GM23248 (cell line): ENCODE measurements around the gene SHROOM3. TPM values are rescaled to one million over a fixed set of nuclear protein-coding genes. Genes with fewer than 3 reads are reported as not detected.

ENCODE experiments used
- DNase-seq: peaks from one replicate; pipeline ENCODE4 v3.0.0-alpha.2; 2015
- H2AFZ ChIP-seq: fragments of 200-600 bp; sonication (generic); 2 replicates; pipeline ENCODE4 v1.6.1; 2016; ENCODE audit warnings: antibody characterized with exemption
- H3F3A ChIP-seq: fragments of 200-600 bp; sonication (generic); 2 replicates; pipeline ENCODE4 v1.6.1; 2016; ENCODE audit warnings: mild to moderate bottlenecking, antibody characterized with exemption, mixed run types; ENCODE audit not compliant: insufficient read depth
- H3K27ac ChIP-seq: fragments of 200-600 bp; sonication (generic); 2 replicates; pipeline ENCODE4 v1.5.1; 2016; ENCODE audit warnings: mild to moderate bottlenecking
- H3K27me3 ChIP-seq: fragments of 200-600 bp; sonication (generic); replicated peaks from 2 replicates; pipeline ENCODE4 v1.6.1; 2016; ENCODE audit warnings: mild to moderate bottlenecking; ENCODE audit not compliant: insufficient read depth
- H3K36me3 ChIP-seq: fragments of 200-600 bp; sonication (generic); 2 replicates; pipeline ENCODE4 v1.6.1; 2016; ENCODE audit warnings: low read depth, mild to moderate bottlenecking
- H3K4me1 ChIP-seq: fragments of 200-600 bp; sonication (generic); 2 replicates; pipeline ENCODE4 v1.6.1; 2016; ENCODE audit warnings: mild to moderate bottlenecking; ENCODE audit not compliant: insufficient read depth
- H3K4me2 ChIP-seq: fragments of 200-600 bp; sonication (generic); one replicate; pipeline ENCODE4 v1.6.1; 2016; ENCODE audit warnings: mild to moderate bottlenecking; ENCODE audit not compliant: unreplicated experiment
- H3K4me3 ChIP-seq: fragments of 200-600 bp; sonication (generic); 2 replicates; pipeline ENCODE4 v1.5.1; 2016; ENCODE audit warnings: mild to moderate bottlenecking
- H3K79me2 ChIP-seq: fragments of 200-600 bp; sonication (generic); 2 replicates; pipeline ENCODE4 v1.6.1; 2016; ENCODE audit warnings: mild to moderate bottlenecking; ENCODE audit not compliant: insufficient read depth
- H3K9ac ChIP-seq: fragments of 200-600 bp; sonication (generic); 2 replicates; pipeline ENCODE4 v1.6.1; 2016; ENCODE audit warnings: mild to moderate bottlenecking
- H3K9me2 ChIP-seq: fragments of 200-600 bp; sonication (generic); 2 replicates; pipeline ENCODE4 v1.6.1; 2016; ENCODE audit warnings: mixed run types, mild to moderate bottlenecking, moderate library complexity; ENCODE audit not compliant: insufficient read depth
- H3K9me3 ChIP-seq: fragments of 200-600 bp; sonication (generic); one replicate; pipeline ENCODE4 v1.6.1; 2017; ENCODE audit warnings: low read depth
- H4K20me1 ChIP-seq: fragments of 200-600 bp; sonication (generic); 2 replicates; pipeline ENCODE4 v1.6.0; 2016; ENCODE audit not compliant: insufficient read depth
- EZH2 ChIP-seq: fragments of 200-600 bp; sonication (generic); IDR thresholded peaks from 2 replicates; pipeline ENCODE4 v1.6.1; 2018; ENCODE audit warnings: antibody characterized with exemption, mild to moderate bottlenecking; ENCODE audit not compliant: insufficient read depth, poor library complexity, severe bottlenecking
- EZH2phosphoT487 ChIP-seq: fragments of 200-600 bp; sonication (generic); IDR thresholded peaks from 2 replicates; pipeline ENCODE4 v1.6.1; 2018; ENCODE audit warnings: antibody characterized with exemption, moderate library complexity, mild to moderate bottlenecking, low read depth; ENCODE audit not compliant: insufficient read depth
- WGBS, 2 experiments: methylation state at CpG; one replicate each; pipeline ENCODE4 v1.1.6; 2015 to 2017; ENCODE audit warnings: low lambda C conversion rate in 2 of 2, low coverage in 1 of 2; ENCODE audit errors: missing lambda C conversion rate in 2 of 2; 5-methylcytosine and 5-hydroxymethylcytosine counted together
- in situ Hi-C: fragments of 300-500 bp; cut with MboI; formaldehyde crosslinking; loops from 2 replicates; pipeline ENCODE4 v1.15.0; 2020
- polyA plus RNA-seq: library from polyadenylated mRNA; unstranded; fragments of >200 nt; fragmentation: Nextera tagmentation; extraction: Ambion mirVana; gene quantifications from 2 replicates; pipeline ENCODE4 v1.2.1, GENCODE V29; 2016
- total RNA-seq: library from RNA; depleted of rRNA; stranded (reverse); fragments of >200 nt; shearing (Covaris generic); gene quantifications from 2 replicates; pipeline ENCODE4 v1.2.3, GENCODE V29; 2014

SHROOM3 gene
- total and polyA plus RNA-seq, 2 experiments from 2014 or later = 9.7 to 44.6 TPM

DNA sequence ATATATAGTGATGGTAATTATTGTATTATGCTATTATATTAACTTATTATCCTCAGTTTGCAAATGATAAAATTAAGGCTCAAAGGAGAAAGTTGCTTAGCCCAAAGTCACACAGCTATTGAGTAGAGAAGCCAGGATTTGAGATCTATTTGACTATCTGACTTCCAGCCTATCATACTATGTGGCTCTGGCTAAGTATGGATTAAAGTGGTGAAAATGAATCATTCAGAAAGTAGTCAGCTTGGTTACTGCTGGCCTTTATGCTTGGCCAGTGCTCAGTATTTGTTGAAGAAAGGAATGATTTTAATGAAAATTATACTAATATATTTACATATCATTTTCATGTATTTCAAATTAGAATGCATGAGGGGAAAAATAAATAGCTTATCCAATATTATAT, 219.8 kb downstream of the SHROOM3 start:
- no peak for TF ChIP-seq EZH2
- TF ChIP-seq EZH2phosphoT487 = no peak
- H2AFZ ChIP-seq = no peak overlapping the region
- H3K27me3 ChIP-seq = no peaks in the 10 kb centered on the region
- H3K9me2 ChIP-seq = no peaks in the 10 kb centered on the region
- peak overlapping the region; percentile 3 for H3K4me2 ChIP-seq
- in situ Hi-C loops = no loop called here
- H3K79me2 ChIP-seq = no peaks in the 10 kb centered on the region
- no peak overlapping the region for H3K27ac ChIP-seq
- DNase-seq = peak; percentile 53
- H3K36me3 ChIP-seq = no peaks in the 10 kb centered on the region
- H3K4me3 ChIP-seq = no peak overlapping the region
- no peaks in the 10 kb centered on the region for H4K20me1 ChIP-seq
- H3K4me1 ChIP-seq = peaks cover 49% of the 10 kb centered on the region
- H3K9ac ChIP-seq = no peak overlapping the region
- H3K9me3 ChIP-seq = no peaks in the 10 kb centered on the region
- H3F3A ChIP-seq = peaks cover 31% of the 10 kb centered on the region

DNA sequence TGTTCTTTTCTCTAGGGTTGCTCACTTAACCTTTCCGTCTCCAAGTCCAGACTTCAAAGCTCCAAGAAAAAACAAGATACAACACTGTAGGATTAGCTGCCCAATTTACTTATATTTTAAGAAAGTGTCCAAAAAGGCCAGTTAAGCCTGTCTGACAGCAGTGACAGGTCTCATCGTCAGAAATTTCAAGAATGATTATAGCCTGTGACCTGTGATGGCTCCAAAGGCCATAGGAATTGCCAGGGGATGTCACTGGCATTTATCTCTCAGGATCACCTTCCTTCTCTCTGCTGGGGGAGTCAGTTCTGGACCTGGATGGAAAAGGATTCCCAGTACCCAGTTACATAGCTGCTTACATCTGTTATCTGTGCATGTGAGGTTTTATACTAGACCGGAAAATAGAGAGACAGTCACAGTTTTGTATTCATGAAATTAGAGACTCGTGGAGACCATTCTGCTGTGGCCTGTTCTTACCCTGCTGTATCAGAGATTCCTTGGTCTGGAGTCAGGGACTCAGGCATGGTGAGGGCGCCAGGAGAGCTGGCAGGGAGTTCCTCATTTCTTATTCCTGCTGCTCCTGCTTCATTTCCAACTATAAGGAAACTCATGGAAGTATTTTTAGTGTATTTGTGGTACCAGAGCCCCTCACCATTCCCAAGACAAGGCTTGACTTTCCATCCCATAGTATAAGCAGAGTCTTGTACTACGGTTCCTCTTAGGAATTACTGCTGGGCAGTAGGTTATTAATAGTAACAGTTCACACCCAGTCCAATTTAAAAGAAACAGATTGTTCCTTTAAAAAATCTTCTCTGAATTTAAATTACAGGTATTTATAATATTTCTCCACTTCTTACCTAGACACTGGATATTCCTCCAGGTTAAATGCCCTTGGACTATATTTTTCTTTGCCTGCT, 220.8 kb downstream of the SHROOM3 start:
- peaks cover 49% of the 10 kb centered on the region for H3K4me1 ChIP-seq
- H3K79me2 ChIP-seq = no peaks in the 10 kb centered on the region
- H3K9ac ChIP-seq = no peak overlapping the region
- in situ Hi-C loops = no loop called here
- H3K36me3 ChIP-seq = no peaks in the 10 kb centered on the region
- no peak overlapping the region for H3K4me3 ChIP-seq
- no peak overlapping the region for H2AFZ ChIP-seq
- H4K20me1 ChIP-seq = no peaks in the 10 kb centered on the region
- H3F3A ChIP-seq = peaks cover 32% of the 10 kb centered on the region
- no peaks in the 10 kb centered on the region for H3K27me3 ChIP-seq
- no peaks in the 10 kb centered on the region for H3K9me3 ChIP-seq
- H3K9me2 ChIP-seq = no peaks in the 10 kb centered on the region
- H3K27ac ChIP-seq = no peak overlapping the region
- 81 to 85% methylated on average over 6 of the region's 6 CpGs for WGBS, 2 experiments
- TF ChIP-seq EZH2phosphoT487 = no peak
- TF ChIP-seq EZH2 = no peak
- DNase-seq = peak; percentile 20
- no peak overlapping the region for H3K4me2 ChIP-seq

DNA sequence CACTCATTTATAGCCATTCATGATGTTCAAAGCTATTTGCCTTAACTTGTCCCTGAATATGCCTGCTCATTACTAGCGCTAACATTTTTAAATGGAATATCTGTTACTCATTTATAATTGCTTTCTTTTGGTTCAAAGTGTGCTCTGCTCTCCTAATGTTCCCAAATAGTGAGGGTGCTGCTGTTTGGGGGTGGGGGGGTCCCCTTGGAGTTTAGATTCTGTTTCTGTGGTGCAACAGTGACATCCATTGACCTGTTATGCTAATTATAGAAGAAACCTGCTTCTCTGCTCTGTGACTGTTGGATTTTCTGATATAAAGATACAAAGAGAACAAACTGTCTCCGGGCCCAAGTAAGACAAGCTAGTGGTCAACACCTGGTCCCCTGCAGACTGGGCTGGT, 222.4 kb downstream of the SHROOM3 start:
- H3F3A ChIP-seq = peaks cover 32% of the 10 kb centered on the region
- no peaks in the 10 kb centered on the region for H3K27me3 ChIP-seq
- H3K9me3 ChIP-seq = no peaks in the 10 kb centered on the region
- no peak for TF ChIP-seq EZH2
- TF ChIP-seq EZH2phosphoT487 = no peak
- peak overlapping the region; percentile 58 for H3K4me2 ChIP-seq
- H3K36me3 ChIP-seq = no peaks in the 10 kb centered on the region
- DNase-seq = no peak
- no peaks in the 10 kb centered on the region for H3K79me2 ChIP-seq
- 96 to 100% methylated on average over 2 of the region's 2 CpGs for WGBS, 2 experiments
- in situ Hi-C loops = no loop called here
- H3K27ac ChIP-seq = peak overlapping the region; percentile 78
- H4K20me1 ChIP-seq = no peaks in the 10 kb centered on the region
- H3K9ac ChIP-seq = no peak overlapping the region
- no peak overlapping the region for H2AFZ ChIP-seq
- no peak overlapping the region for H3K4me3 ChIP-seq
- peaks cover 49% of the 10 kb centered on the region for H3K4me1 ChIP-seq
- no peaks in the 10 kb centered on the region for H3K9me2 ChIP-seq

DNA sequence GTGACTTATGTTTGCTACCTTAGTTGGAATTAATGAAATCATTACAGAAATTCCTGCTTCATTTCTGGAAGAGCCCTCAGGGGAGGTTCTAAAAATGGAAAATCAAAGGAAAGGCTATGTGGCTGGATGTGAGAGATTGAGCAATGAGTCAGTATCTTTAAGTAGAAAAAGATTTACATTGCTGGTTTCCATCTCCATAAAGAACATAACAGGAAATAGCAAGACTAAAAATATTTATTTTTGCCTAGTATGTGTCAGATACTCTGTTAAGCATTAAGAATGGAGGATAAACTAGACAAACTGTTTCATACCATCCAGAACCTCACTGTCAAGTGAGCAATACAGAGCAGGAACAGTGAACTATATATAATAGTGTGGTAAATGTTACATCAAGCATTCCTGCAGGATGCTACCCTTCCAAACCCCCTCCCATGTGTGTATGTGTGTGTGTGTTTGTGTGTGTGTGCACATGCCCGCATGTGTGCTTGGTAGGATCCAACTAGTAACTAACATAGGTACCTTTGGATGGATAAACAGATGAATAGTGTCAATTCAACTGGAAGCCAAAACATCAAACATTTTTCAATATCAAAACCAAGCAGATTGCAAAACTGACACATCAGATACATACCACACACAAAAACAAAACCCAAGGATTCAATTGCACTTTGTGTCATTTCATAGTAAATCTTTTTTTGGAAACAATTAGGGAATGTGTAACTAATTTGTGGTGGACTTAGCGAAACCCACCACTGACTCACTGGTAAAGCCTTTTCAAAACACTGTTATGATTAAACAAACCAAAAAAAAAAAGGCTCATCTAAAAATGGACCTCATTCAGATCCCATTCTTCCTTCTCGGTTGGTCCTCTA, 223.4 kb downstream of the SHROOM3 start:
- H3K27me3 ChIP-seq = no peaks in the 10 kb centered on the region
- no peaks in the 10 kb centered on the region for H3K79me2 ChIP-seq
- in situ Hi-C loops = no loop called here
- H3K4me2 ChIP-seq = peak overlapping the region; percentile 58
- 0 out of 2 replicates have a peak overlapping the region, but pooled peaks have one; percentile 2 for H3K4me3 ChIP-seq
- H3K4me1 ChIP-seq = peaks cover 49% of the 10 kb centered on the region
- no peaks in the 10 kb centered on the region for H3K9me2 ChIP-seq
- H3F3A ChIP-seq = peaks cover 32% of the 10 kb centered on the region
- H4K20me1 ChIP-seq = no peaks in the 10 kb centered on the region
- TF ChIP-seq EZH2phosphoT487 (0 out of 2 replicates have a peak, but pooled peaks have one; percentile 79), EZH2 (no peak)
- no peaks in the 10 kb centered on the region for H3K36me3 ChIP-seq
- H3K27ac ChIP-seq = peak overlapping the region; percentile 78
- H3K9me3 ChIP-seq = no peaks in the 10 kb centered on the region
- 33 to 35% methylated on average over 3 of the region's 3 CpGs for WGBS, 2 experiments
- 0 out of 2 replicates have a peak overlapping the region, but pooled peaks have one; percentile 10 for H2AFZ ChIP-seq
- H3K9ac ChIP-seq = peak overlapping the region; percentile 41; the same call in 1 of the 2 replicates
- DNase-seq = peak; percentile 81
